ENCODE data around the gene ATP8A2. TPM values are rescaled to one million over a fixed set of nuclear protein-coding genes. Genes with fewer than 3 reads are reported as not detected.
A peak's percentile ranks its signal among the peaks of the same experiment; 100 is the strongest.

ATP8A2 gene
- total and polyA plus RNA-seq, 11 donors, result 0.01 to 0.29 (median 0.05) TPM; not detected in 2

GRCh38 chr13:25922376-25922775 lies 550.6 kb downstream of the ATP8A2 start:
- H3K4me1 ChIP-seq, result no peaks in the 10 kb centered on the region
- peaks cover 0 to 7% (median 0%) of the 10 kb centered on the region in 9 donors for H3K27me3 ChIP-seq
- ATAC-seq (no peak), DNase-seq (no peak)
- 42 to 59% (median 52%) methylated on average over 9 of the region's 9 CpGs for WGBS, 4 donors
- TF ChIP-seq CTCF (IDR thresholded peaks at IDR 0.05) (no peak), POLR2A (IDR thresholded peaks at IDR 0.05) (no peak)
- H3K27ac ChIP-seq, result no peak overlapping the region
- no peaks in the 10 kb centered on the region for H3K9me3 ChIP-seq
- H3K36me3 ChIP-seq, result no peaks in the 10 kb centered on the region
- intact Hi-C loops (cut with DNase I), result no loop called here
- H3K4me3 ChIP-seq, result no peak overlapping the region

- H3K36me3 ChIP-seq, result no peaks in the 10 kb centered on the region
- H3K9me3 ChIP-seq, result no peaks in the 10 kb centered on the region
- ATAC-seq (peak in 3 of 4 donors; percentile 49 to 72 (median 69)), DNase-seq (no peak)
- TF ChIP-seq CTCF (IDR thresholded peaks at IDR 0.05), result no peak
- TF ChIP-seq POLR2A (IDR thresholded peaks at IDR 0.05), result no peak
- peaks cover 0 to 8% (median 0%) of the 10 kb centered on the region in 9 donors for H3K27me3 ChIP-seq
- H3K27ac ChIP-seq, result no peak overlapping the region
- H3K4me1 ChIP-seq, result no peaks in the 10 kb centered on the region
- intact Hi-C loops (cut with DNase I), result no loop called here
- no peak overlapping the region for H3K4me3 ChIP-seq
- WGBS, 4 donors, result 74 to 81% (median 77%) methylated on average over 5 of the region's 5 CpGs
These were observed 551.7 kb downstream of the ATP8A2 start for GRCh38 chr13:25923217-25924085.

GRCh38 chr13:25927363-25927762 lies 555.6 kb downstream of the ATP8A2 start:
- no peak overlapping the region for H3K4me3 ChIP-seq
- H3K9me3 ChIP-seq, result no peaks in the 10 kb centered on the region
- no peaks in the 10 kb centered on the region for H3K4me1 ChIP-seq
- DNase-seq (no peak), ATAC-seq (no peak)
- intact Hi-C loops (cut with DNase I), result no loop called here
- no peak for TF ChIP-seq CTCF (IDR thresholded peaks at IDR 0.05)
- TF ChIP-seq POLR2A (IDR thresholded peaks at IDR 0.05), result no peak
- H3K27me3 ChIP-seq, result peaks cover 0 to 27% (median 0%) of the 10 kb centered on the region in 9 donors
- H3K36me3 ChIP-seq, result no peaks in the 10 kb centered on the region
- H3K27ac ChIP-seq, result no peak overlapping the region
- 72 to 82% (median 79%) methylated on average over 6 of the region's 6 CpGs for WGBS, 4 donors

- WGBS, 4 donors, result 56 to 60% (median 56%) methylated on average over 2 of the region's 2 CpGs
- ATAC-seq, result no peak
- no peak for DNase-seq
- Histone ChIP-seq H3K4me3 (no peak overlapping the region), H3K4me1 (no peaks in the 10 kb centered on the region), H3K36me3 (no peaks in the 10 kb centered on the region), H3K27me3 (peaks cover 0 to 27% (median 0%) of the 10 kb centered on the region in 9 donors), H3K27ac (no peak overlapping the region), H3K9me3 (no peaks in the 10 kb centered on the region)
- TF ChIP-seq CTCF (IDR thresholded peaks at IDR 0.05) (no peak), POLR2A (IDR thresholded peaks at IDR 0.05) (no peak)
- intact Hi-C loops (cut with DNase I), result no loop called here
These were observed 556.2 kb downstream of the ATP8A2 start for GRCh38 chr13:25927932-25928331.

All from heart left ventricle (tissue), 16 donors.